MM.1S (cell line): ENCODE results near the gene MACROD2.

Experiments used
- DNase-seq: peaks from one replicate; pipeline ENCODE4 v3.0.0-alpha.2; 2015
- H2AFZ ChIP-seq: fragments of 300-600 bp; sonication (generic); 2 replicates; pipeline ENCODE4 v1.6.0; 2016; ENCODE audit warnings: antibody characterized with exemption, low read length
- H3F3A ChIP-seq: fragments of 300-600 bp; sonication (generic); 2 replicates; pipeline ENCODE4 v1.6.1; 2016; ENCODE audit warnings: mild to moderate bottlenecking, antibody characterized with exemption, low read length, moderate library complexity, mixed read lengths; ENCODE audit not compliant: insufficient read depth
- H3K27ac ChIP-seq: fragments of 300-600 bp; sonication (generic); 2 replicates; pipeline ENCODE4 v1.5.1; 2016; ENCODE audit warnings: mild to moderate bottlenecking, low read length
- H3K27me3 ChIP-seq: fragments of 300-600 bp; sonication (generic); replicated peaks from 2 replicates; pipeline ENCODE4 v1.6.0; 2016; ENCODE audit warnings: low read length; ENCODE audit not compliant: insufficient read depth
- H3K36me3 ChIP-seq: fragments of 300-600 bp; sonication (generic); replicated peaks from 2 replicates; pipeline ENCODE4 v1.6.1; 2016; ENCODE audit warnings: mild to moderate bottlenecking, low read length, mixed read lengths; ENCODE audit not compliant: insufficient read depth
- H3K4me1 ChIP-seq: fragments of 300-600 bp; sonication (generic); 2 replicates; pipeline ENCODE4 v1.6.1; 2016; ENCODE audit warnings: low read length, mixed read lengths
- H3K4me2 ChIP-seq: fragments of 300-600 bp; sonication (generic); 2 replicates; pipeline ENCODE4 v1.6.0; 2016; ENCODE audit warnings: low read depth, low read length
- H3K4me3 ChIP-seq: fragments of 300-600 bp; sonication (generic); 2 replicates; pipeline ENCODE4 v1.5.1; 2016; ENCODE audit warnings: low read length, mixed read lengths
- H3K79me2 ChIP-seq: fragments of 300-600 bp; sonication (generic); 2 replicates; pipeline ENCODE4 v1.6.1; 2016; ENCODE audit warnings: mixed run types, low read length, mixed read lengths
- H3K9ac ChIP-seq: fragments of 300-600 bp; sonication (generic); 2 replicates; pipeline ENCODE4 v1.6.1; 2016; ENCODE audit warnings: low read length, mixed read lengths
- H3K9me2 ChIP-seq: fragments of 300-600 bp; sonication (generic); replicated peaks from 2 replicates; pipeline ENCODE4 v1.6.1; 2016; ENCODE audit warnings: mild to moderate bottlenecking, low read length, mixed read lengths; ENCODE audit not compliant: insufficient read depth
- H3K9me3 ChIP-seq: fragments of 300-600 bp; sonication (generic); replicated peaks from 2 replicates; pipeline ENCODE4 v1.6.1; 2016; ENCODE audit warnings: mild to moderate bottlenecking, low read length, mixed read lengths; ENCODE audit not compliant: insufficient read depth
- H4K20me1 ChIP-seq: fragments of 300-600 bp; sonication (generic); 2 replicates; pipeline ENCODE4 v1.6.1; 2016; ENCODE audit warnings: mild to moderate bottlenecking, low read length, moderate library complexity, mixed read lengths; ENCODE audit not compliant: insufficient read depth
- CTCF ChIP-seq: fragments of 300-600 bp; sonication (generic); IDR thresholded peaks from 2 replicates; pipeline ENCODE4 v1.5.1; 2016; ENCODE audit warnings: antibody characterized with exemption, low read length, mixed read lengths
- EZH2 ChIP-seq: fragments of 300-600 bp; sonication (generic); optimal IDR thresholded peaks from 2 replicates; pipeline ENCODE3; 2017; ENCODE audit warnings: low read depth, mild to moderate bottlenecking, antibody characterized with exemption, low read length, mixed read lengths
- EZH2phosphoT487 ChIP-seq: fragments of 300-600 bp; sonication (generic); IDR thresholded peaks from 2 replicates; pipeline ENCODE4 v1.6.1; 2018; ENCODE audit warnings: antibody characterized with exemption, low read length

The MACROD2 gene

GRCh38 chr20:15951658-15952057 lies 1956.3 kb downstream of the MACROD2 start:
- Histone ChIP-seq H3K36me3 (no peaks in the 10 kb centered on the region), H3K4me3 (no peak overlapping the region), H3K79me2 (no peaks in the 10 kb centered on the region), H3K4me1 (no peaks in the 10 kb centered on the region), H3K27ac (no peak overlapping the region), H3F3A (no peaks in the 10 kb centered on the region), H3K27me3 (no peaks in the 10 kb centered on the region), H3K4me2 (no peak overlapping the region), H3K9me2 (no peaks in the 10 kb centered on the region), H2AFZ (no peak overlapping the region), H3K9ac (no peak overlapping the region), H3K9me3 (no peaks in the 10 kb centered on the region), H4K20me1 (no peaks in the 10 kb centered on the region)
- TF ChIP-seq CTCF (no peak), EZH2 (no peak), EZH2phosphoT487 (no peak)
- no peak for DNase-seq

DNA sequence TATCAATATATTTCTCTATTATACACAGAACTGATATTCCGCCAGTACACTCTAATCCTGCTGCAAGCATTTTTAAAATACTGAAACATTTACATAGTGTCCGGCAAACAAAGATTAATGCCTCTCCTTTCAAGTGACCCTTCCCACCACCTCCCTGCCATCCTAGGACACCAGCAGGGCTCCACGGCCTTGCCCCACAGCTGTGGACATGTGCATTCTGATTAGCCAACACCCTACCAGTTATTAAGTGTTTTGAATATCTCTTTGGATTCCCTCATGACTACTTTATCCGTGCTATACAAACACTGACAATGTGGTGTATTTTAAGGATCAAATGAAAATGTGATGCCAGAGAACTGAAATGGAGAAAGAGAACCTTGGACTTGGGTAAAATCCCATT lies 1962.8 kb downstream of the MACROD2 start:
- Histone ChIP-seq H2AFZ (no peak overlapping the region), H3K36me3 (no peaks in the 10 kb centered on the region), H3K27me3 (no peaks in the 10 kb centered on the region), H3K9me2 (no peaks in the 10 kb centered on the region), H3K4me2 (no peak overlapping the region), H3K27ac (no peak overlapping the region), H3F3A (no peaks in the 10 kb centered on the region), H3K4me1 (no peaks in the 10 kb centered on the region), H4K20me1 (no peaks in the 10 kb centered on the region), H3K4me3 (no peak overlapping the region), H3K79me2 (no peaks in the 10 kb centered on the region), H3K9ac (no peak overlapping the region), H3K9me3 (no peaks in the 10 kb centered on the region)
- DNase-seq: no peak
- TF ChIP-seq CTCF: no peak
- TF ChIP-seq EZH2: no peak
- TF ChIP-seq EZH2phosphoT487: no peak

DNA sequence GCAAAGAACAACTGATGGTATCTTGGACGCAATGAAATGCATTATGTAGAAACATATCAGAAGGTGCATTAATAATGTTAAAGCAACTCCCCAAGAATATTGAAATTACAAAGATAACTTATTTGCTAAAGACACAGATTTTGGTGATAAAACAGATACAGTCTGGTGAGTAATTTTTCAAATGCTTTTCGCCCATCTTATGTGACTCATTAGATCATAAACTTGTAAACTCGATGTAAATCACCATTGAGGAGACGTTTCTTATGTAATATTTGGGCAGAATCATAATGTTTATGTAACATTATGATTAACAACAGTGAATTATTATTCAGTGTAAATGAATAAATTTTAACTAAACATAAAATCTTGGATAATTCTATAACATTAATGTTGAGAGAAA lies 1969.8 kb downstream of the MACROD2 start:
- H3K9me2 ChIP-seq: no peaks in the 10 kb centered on the region
- H3K9ac ChIP-seq: no peak overlapping the region
- DNase-seq: no peak
- H3K79me2 ChIP-seq: 0 out of 2 replicates have a peak, but pooled peaks cover 2% of the 10 kb centered on the region
- no peak overlapping the region for H3K4me3 ChIP-seq
- H3K27ac ChIP-seq: no peak overlapping the region
- no peaks in the 10 kb centered on the region for H3F3A ChIP-seq
- no peaks in the 10 kb centered on the region for H3K36me3 ChIP-seq
- no peaks in the 10 kb centered on the region for H4K20me1 ChIP-seq
- H3K9me3 ChIP-seq: no peaks in the 10 kb centered on the region
- no peak overlapping the region for H3K4me2 ChIP-seq
- H3K27me3 ChIP-seq: no peaks in the 10 kb centered on the region
- H3K4me1 ChIP-seq: no peaks in the 10 kb centered on the region
- H2AFZ ChIP-seq: no peak overlapping the region
- TF ChIP-seq EZH2phosphoT487: no peak
- TF ChIP-seq EZH2: no peak
- no peak for TF ChIP-seq CTCF
